PC-9 (cell line): Measurements from ENCODE around the gene THSD7B.

Experiments used
- CTCF ChIP-seq: fragments of 200-600 bp; sonication (generic); conservative IDR thresholded peaks from 2 replicates; pipeline ENCODE4 v1.6.1; 2017; ENCODE audit warnings: mixed run types, antibody characterized with exemption, mild to moderate bottlenecking, moderate library complexity
- EZH2 ChIP-seq: fragments of 200-600 bp; sonication (generic); IDR thresholded peaks from 2 replicates; pipeline ENCODE4 v1.8.0; 2017; ENCODE audit warnings: antibody characterized with exemption, low read depth

- TF ChIP-seq CTCF (no peak; the same call in 1 of the 2 replicates), EZH2 (no peak)
These were observed 408.1 kb downstream of the THSD7B start for GRCh38 chr2:137173463-137173862.
